GM19238 (cell line): ENCODE results near the gene KCNJ4.

ENCODE experiments used
- DNase-seq: peaks from one replicate; pipeline ENCODE4 v3.0.0; 2011; ENCODE audit warnings: low spot score; ENCODE audit not compliant: insufficient read length

Gene KCNJ4

DNA sequence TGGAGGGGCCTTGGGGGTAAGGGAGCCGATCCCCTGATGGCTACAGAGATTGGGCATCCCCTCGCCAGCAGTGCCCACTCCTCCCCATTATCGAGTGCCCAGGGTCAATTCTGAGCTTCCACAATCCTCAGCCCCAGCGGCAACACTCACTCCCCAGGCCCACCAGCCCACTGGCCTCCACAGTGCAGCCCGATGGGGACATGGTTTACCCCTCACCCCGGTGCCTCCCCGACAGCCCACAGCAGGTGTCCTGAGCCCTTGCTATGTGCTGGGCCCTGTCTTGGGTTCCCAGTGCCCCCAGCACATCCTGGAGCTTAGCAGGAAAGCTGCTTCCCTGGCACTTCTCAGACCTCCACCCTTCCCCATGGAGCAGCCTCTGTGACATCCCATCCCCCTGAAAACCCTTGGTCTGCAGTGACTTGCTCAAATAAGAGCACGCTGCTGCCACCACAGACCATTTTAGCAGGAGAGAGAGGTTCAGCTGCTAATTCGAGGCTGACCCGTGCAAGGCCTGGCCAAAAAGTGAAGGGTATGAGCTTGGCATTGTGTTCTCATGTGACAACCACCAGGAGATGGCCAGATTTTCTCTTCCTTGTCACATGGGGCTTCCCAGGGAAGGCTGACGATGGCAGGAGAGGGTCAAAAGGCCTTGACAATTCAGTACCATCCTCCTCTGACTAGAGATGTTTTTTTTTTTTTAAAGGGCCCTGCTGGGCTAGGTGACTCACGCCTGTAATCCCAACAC is 23.6 kb downstream of the KCNJ4 start:
- DNase-seq = no peak

- DNase-seq = no peak
Measured at GRCh38 chr22:38429499-38430068, 25.4 kb downstream of the KCNJ4 start.

- DNase-seq = no peak
Measured at GRCh38 chr22:38428714-38429113, 26.3 kb downstream of the KCNJ4 start.

DNA sequence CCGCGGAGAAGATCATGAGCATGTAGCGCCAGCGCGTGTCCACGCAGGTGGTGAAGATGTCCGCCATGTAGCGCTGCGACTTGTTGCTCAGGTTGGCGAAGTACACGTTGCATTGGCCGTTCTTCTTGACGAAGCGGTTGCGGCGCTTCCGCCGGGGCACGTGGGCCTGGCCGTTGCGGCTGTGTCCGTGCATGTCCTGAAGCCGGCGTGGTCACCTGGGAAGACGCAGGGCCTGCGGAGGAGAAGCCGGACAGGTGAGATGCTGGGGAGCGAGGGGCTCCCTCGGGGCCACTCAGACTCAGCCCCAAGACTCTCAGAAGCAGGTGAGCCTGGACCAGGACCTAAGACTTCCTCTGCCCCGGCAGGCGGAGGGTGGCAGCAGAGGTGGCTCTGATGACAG is 27.1 kb downstream of the KCNJ4 start:
- no peak for DNase-seq

DNA sequence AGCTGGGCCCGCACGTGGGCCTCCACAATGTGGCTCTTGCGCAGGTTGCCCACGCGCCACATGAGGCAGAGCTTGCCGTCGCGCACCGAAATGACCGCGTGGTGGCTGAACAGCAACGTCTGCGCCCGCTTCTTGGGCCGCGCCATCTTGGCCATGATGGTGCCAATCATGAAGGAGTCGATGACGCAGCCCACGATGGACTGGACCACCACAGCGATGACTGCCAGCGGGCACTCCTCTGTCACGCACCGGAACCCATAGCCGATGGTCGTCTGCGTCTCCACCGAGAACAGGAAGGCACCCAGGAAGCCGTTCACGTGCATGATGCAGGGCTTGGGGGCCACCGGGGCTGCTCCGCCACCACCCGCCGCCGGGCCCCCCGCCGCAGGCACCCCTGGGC is 27.5 kb downstream of the KCNJ4 start:
- no peak for DNase-seq

DNA sequence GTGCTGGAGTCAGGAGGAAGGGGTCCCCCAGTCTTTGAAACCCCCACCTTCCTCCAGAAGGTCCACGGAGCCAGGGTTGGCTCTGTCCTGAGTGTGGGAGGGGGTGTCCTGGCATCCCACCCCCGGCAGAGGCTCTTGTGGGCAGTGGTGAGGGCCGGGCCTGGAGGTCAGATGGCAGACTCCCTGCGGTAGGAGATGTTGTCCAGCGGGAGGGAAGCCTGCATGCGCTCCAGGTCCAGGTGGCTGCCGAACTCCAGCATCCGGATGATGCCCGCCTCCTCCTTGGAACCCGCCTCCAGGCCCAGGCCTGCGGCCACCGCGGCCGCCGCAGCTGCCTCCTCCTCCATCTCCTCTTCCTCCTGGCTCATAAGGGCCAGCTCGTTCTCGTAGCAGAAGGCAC is 28.4 kb downstream of the KCNJ4 start:
- DNase-seq = no peak

GRCh38 chr22:38424525-38425080 is 30.4 kb downstream of the KCNJ4 start:
- no peak for DNase-seq

- DNase-seq = no peak
Measured at GRCh38 chr22:38423512-38424503, 31.2 kb downstream of the KCNJ4 start.

- no peak for DNase-seq
Measured at GRCh38 chr22:38422611-38423511, 32.1 kb downstream of the KCNJ4 start.

- no peak for DNase-seq
Measured at GRCh38 chr22:38420734-38421133, 34.3 kb downstream of the KCNJ4 start.

- DNase-seq = no peak
Measured at GRCh38 chr22:38419858-38420160, 35.2 kb downstream of the KCNJ4 start.

- DNase-seq = no peak
Measured at GRCh38 chr22:38419121-38419857, 35.7 kb downstream of the KCNJ4 start.

DNA sequence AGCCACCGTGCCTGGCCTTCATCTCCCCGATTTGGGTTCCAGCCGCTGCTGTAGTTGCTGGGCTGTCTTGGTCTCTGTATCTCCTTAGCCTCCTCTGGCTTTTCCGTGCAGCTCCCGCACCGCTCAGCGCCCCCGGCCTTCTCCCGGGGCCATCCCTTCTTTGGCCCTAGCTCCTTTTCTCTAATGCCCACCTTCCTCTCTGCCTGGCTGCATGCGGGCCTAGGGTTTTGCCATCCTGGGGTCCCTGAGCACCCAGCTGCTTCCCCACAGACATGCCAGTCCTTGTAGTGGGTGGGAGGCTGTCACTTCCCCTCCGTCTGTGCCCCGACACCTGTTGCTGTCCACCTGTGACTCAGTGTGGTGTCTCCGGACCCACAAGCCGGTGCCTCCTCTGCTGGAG is 36.4 kb downstream of the KCNJ4 start:
- DNase-seq = no peak

GRCh38 chr22:38417252-38418060 is 37.5 kb downstream of the KCNJ4 start:
- no peak for DNase-seq

GRCh38 chr22:38416621-38417251 is 38.3 kb downstream of the KCNJ4 start:
- no peak for DNase-seq

- no peak for DNase-seq
Measured at GRCh38 chr22:38415561-38416321, 39.3 kb downstream of the KCNJ4 start.

- no peak for DNase-seq
Measured at GRCh38 chr22:38415046-38415445, 40.0 kb downstream of the KCNJ4 start.

DNA sequence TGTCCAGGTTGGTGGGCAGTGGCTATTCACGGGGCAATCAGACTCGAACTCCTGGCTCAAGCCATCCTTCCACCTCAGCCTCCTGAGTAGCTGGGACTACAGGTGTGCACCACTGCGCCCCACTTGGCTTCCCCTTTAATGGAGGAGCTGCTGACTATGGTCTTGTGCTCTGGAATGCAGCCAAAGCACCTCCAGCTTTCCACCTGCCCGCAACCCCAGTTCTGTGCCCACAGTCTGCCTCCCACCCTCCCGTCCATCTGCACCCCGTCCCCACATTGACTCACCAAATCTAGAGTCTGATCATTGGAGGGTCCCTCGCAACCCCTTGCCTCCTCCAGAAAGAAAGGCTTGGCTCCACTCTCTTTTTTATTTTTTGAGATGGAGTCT is 41.0 kb downstream of the KCNJ4 start:
- DNase-seq = no peak
